GM12891 (cell line): ENCODE measurements around the gene LRCH2.
"Not testable (repeated sequence)": the region's sequence is repeated elsewhere in the genome, so short reads cannot be mapped to it uniquely, and the experiment has no call there.

Experiments
- DNase-seq: peaks from one replicate; pipeline ENCODE4 v3.0.0; 2011; ENCODE audit warnings: low spot score; ENCODE audit not compliant: insufficient read length
- FAIRE-seq: peaks from 2 replicates; lab custom pipeline; 2011; peaks lifted over from hg19 to GRCh38; lab: Jason Lieb, UNC
- PAX5 ChIP-seq: IDR thresholded peaks from 2 replicates; pipeline ENCODE4 v1.6.1; 2011; ENCODE audit warnings: low read length, moderate library complexity, mild to moderate bottlenecking; ENCODE audit not compliant: insufficient read depth, severe bottlenecking
- POLR2A ChIP-seq: IDR thresholded peaks from 2 replicates; pipeline ENCODE4 v1.6.1; 2011; ENCODE audit warnings: low read depth, low read length, control low read depth
- POLR2AphosphoS5 ChIP-seq: IDR thresholded peaks from 2 replicates; pipeline ENCODE4 v1.6.1; 2011; ENCODE audit warnings: low read depth, low read length, control low read depth
- POU2F2 ChIP-seq: IDR thresholded peaks from 2 replicates; pipeline ENCODE4 v1.6.1; 2011; ENCODE audit warnings: low read depth, mild to moderate bottlenecking, control low read depth, low read length, moderate library complexity
- SPI1 ChIP-seq: IDR thresholded peaks from 2 replicates; pipeline ENCODE4 v1.6.1; 2011; ENCODE audit warnings: low read depth, low read length, control low read depth
- TAF1 ChIP-seq: IDR thresholded peaks from 2 replicates; pipeline ENCODE4 v1.6.1; 2011; ENCODE audit warnings: low read depth, low read length, control low read depth

The LRCH2 gene

DNA sequence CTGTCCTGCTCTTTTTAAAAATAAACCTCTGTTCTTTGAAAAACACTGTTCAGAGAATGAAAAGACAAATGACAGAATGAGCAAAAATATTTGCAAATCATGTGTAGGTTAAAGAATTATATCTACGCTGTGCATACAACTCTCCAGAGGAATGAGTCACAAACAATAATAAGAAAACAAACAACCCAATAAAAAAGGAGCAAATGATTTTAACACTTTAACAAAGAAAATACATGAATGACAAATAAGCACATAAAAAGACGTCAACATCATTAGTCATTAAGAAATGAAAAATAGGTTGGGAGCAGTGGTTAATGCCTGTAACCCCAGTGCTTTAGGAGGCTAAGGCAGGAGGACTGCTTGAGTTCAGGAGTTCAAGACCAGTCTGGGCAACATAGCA lies 21.1 kb upstream of the LRCH2 start:
- no peak for FAIRE-seq
- TF ChIP-seq PAX5 (no peak), POU2F2 (no peak), TAF1 (no peak), POLR2A (no peak), SPI1 (no peak), POLR2AphosphoS5 (no peak)

DNA sequence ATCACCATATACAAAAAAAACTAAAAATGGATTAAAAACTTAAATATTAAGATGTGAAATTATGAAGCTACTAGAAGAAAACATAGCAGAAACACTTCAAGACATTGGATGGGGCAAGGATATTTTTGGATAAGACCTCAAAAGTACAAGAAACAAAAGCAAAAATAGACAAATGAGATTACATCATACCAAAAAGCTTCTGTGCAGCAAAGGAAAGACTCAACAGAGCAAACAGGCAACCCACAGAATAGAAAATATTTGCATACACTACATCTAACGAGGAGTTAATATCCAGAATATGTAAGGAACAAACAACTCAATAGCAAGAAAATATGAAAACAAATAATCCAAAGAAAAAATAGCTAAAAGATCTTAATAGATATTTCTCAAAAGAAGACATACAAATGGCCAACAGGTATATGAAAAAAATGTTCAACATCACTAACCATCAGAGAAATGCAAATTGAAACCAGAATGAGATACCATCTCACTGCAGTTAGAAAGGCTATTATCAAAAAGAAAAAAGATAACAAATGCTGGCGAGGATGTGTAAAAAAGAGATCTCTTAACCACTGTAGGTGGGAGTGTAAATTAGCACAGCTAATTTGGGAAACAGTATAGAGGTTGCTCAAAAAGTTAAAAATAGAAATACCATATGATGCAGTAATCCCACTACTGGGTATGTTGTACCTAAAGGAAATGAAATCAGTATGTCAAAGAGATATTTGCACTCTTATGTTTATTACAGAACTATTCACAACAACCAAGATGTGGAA lies 17.8 kb upstream of the LRCH2 start:
- TF ChIP-seq TAF1 (no peak), POU2F2 (no peak), SPI1 (no peak), POLR2AphosphoS5 (no peak), POLR2A (no peak), PAX5 (no peak)
- FAIRE-seq (no peak), DNase-seq (no peak)

More for the DNA sequence above, 21.1 kb upstream of the LRCH2 start:
- DNase-seq = no peak

GRCh38 chrX:115237056-115237455 lies 3.2 kb upstream of the LRCH2 start:
- no peak for FAIRE-seq
- no peak for TF ChIP-seq POLR2AphosphoS5
- no peak for TF ChIP-seq TAF1
- TF ChIP-seq SPI1 = no peak
- TF ChIP-seq POLR2A = no peak
- TF ChIP-seq PAX5 = no peak
- no peak for TF ChIP-seq POU2F2
- no peak for DNase-seq

DNA sequence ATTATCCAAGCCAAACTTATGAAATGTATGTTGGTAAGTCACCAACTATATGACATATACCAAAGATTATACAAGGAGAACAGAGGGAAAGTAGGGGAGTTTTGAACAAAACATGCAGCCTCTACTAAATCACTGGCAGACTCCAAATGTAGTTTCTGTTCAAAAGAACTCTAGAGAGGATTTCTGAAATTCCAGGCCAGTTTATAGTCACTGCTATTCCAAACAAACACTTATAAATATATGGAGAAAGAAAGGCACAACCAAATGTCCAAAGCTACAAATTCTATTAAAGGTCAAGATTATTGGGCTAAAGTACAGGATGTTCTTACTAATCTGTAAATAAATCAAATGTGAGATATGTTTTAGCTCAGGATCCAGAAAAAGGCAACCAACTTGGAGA lies 2.7 kb upstream of the LRCH2 start:
- TF ChIP-seq PAX5 (no peak), POLR2AphosphoS5 (no peak), POLR2A (no peak), SPI1 (no peak), TAF1 (no peak), POU2F2 (no peak)
- no peak for FAIRE-seq
- DNase-seq = no peak

- DNase-seq (no peak), FAIRE-seq (no peak)
- TF ChIP-seq PAX5 = no peak
- TF ChIP-seq POLR2AphosphoS5 = no peak
- no peak for TF ChIP-seq POLR2A
These were observed 565 bp upstream of the LRCH2 start for GRCh38 chrX:115234461-115234860.

- DNase-seq (no peak), FAIRE-seq (no peak)
- no peak for TF ChIP-seq POU2F2
- TF ChIP-seq POLR2AphosphoS5 = no peak
- TF ChIP-seq PAX5 = no peak
- TF ChIP-seq TAF1 = no peak
- no peak for TF ChIP-seq SPI1
- TF ChIP-seq POLR2A = no peak
These were observed 881 bp downstream of the LRCH2 start for GRCh38 chrX:115232933-115233496.

DNA sequence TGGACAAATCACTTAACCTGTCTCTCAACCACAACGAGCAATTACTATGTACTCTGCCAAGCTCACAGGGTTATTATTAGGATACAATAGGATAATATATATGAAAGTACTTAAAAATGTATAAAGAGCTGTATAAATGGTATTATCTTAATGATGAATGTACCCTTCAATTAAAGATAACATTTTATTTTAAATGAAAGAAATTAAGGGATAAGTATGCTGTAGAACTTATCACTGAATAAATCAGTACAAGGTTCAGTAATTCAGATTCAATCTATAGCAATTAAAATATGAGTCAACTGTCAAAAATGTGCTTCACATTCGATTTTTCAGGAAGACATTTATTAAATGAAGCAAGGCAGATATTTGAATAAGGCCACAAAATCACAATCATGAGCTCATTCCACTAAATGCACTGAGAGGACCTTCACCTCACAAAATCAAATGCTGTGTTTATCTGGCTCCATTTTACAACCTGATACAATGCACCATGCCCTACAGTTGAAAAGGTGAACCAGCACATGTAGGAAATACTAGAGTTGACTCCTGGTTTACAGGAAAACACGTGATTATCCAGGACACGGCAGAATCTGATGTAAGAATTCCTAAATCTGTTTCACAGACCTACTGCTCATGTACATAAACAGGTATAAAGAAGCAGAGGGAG lies 4.4 kb downstream of the LRCH2 start:
- TF ChIP-seq SPI1 (no peak), POLR2AphosphoS5 (no peak), PAX5 (no peak), POU2F2 (no peak), TAF1 (no peak), POLR2A (no peak)
- no peak for DNase-seq
- FAIRE-seq = no peak

DNA sequence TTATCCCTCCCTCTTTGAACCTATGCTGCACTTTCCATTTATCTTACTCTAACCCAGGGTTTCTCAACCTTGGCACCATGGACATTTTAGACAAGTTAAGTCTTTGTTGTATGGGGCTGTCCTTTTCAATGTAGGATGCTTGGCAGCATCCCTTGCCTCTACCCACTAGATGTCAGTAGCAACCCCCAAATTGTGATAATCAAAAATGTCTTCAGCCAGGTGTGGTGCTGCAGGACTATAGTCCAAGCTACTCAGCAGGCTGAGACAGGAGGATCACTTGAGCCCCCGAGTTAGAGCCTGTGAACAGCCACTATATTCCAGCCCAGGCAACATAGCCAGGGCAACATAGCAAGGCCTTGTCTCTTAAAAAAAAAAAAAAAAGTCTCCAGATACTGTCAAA lies 7.0 kb downstream of the LRCH2 start:
- FAIRE-seq (no peak), DNase-seq (no peak)
- TF ChIP-seq TAF1 (no peak), PAX5 (no peak), POLR2AphosphoS5 (no peak), SPI1 (no peak), POLR2A (no peak), POU2F2 (no peak)

- not testable (repeated sequence) for FAIRE-seq, DNase-seq
These were observed 16.6 kb downstream of the LRCH2 start for GRCh38 chrX:115217346-115217745.

GRCh38 chrX:115214605-115215004 lies 19.3 kb downstream of the LRCH2 start:
- FAIRE-seq (no peak), DNase-seq (no peak)
- TF ChIP-seq POLR2AphosphoS5 (no peak), PAX5 (no peak), POU2F2 (no peak), TAF1 (no peak)
